ENCODE results near the gene BCL2. TPM values are rescaled to one million over a fixed set of nuclear protein-coding genes. Genes with fewer than 3 reads are reported as not detected.

Gene BCL2
- total RNA-seq, 1 experiment from 2014 or later = 2.5 TPM

DNA sequence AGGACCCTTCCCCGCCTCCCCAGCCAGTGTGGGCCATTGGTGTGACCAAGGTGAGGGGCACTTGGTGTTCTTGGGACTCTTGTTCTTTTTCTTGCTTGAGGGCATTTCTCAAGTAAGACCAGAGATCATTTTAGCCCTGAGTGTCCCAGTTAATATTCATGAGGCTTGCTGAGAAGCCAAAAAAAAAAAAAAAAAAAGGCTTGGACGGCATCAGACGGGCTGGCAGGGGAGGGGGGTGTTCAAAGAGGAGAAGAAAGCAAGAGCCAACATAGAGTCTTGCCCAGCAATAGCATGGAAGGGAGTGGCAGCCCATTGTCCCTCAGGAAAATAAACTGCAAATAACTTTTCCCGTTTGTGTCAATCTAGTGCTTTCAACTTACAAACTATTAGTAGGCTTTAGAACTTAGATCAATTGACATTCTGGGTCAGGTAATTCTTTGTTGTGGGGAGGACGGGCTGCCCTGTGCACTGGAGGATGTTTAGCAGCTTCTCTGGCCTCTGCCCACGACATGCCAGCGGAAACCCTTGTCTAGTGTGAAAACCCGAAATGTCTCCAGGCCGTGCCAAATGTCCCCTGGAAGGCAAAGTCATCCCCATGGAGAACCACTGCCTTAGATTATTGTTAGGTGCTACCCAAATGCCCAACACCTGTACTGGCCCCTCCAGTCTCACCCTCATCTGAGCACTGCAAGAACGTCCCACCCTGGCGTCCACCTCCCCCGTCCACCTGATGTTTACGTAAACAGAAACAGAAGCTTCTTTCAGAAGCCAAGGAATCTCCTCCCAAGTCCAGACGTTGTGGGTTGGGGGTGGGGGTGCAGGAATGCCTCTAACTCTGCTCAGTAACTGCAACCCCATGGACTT, 163.4 kb downstream of the BCL2 start:
- CTCF ChIA-PET = interaction anchor here (1.6 kb wide), 1 partner anchor 24 kb away, joined by 3 read pairs; no protein-coding TSS in a partner anchor

More for the DNA sequence above, 163.4 kb downstream of the BCL2 start:
- Histone ChIP-seq H3K9me2 (ENCODE audit: insufficient read depth) (no peaks in the 10 kb centered on the region), H3K9ac (ENCODE audit: low read length) (no peak overlapping the region), H3K9me3 (ENCODE audit: control insufficient read depth in 1 of 2, insufficient read depth in 1 of 2, low read depth in 1 of 2, low read length in 2 of 2) (no peaks in the 10 kb centered on the region), H3K4me2 (ENCODE audit: low read length) (peak overlapping the region; percentile 81), H3K4me1 (ENCODE audit: control insufficient read depth in 1 of 2, insufficient read depth in 2 of 2, low read length in 2 of 2) (peaks cover 5 to 14% of the 10 kb centered on the region in 2 experiments; a peak in 3 of 4 replicates), H3K36me3 (ENCODE audit: control insufficient read depth in 1 of 2, insufficient read depth in 2 of 2, low read length in 2 of 2) (no peaks in the 10 kb centered on the region), H3K4me3 (replicated peaks in 1 of 2; ENCODE audit: low read depth in 1 of 2, low read length in 2 of 2) (peak overlapping the region in 1 of 2 experiments; percentile 49; a peak in 2 of 4 replicates), H4K20me1 (ENCODE audit: insufficient read depth) (no peaks in the 10 kb centered on the region), H3K79me2 (ENCODE audit: insufficient read depth, low read length) (no peaks in the 10 kb centered on the region), H2AFZ (ENCODE audit: low read depth, low read length, poor library complexity, severe bottlenecking) (peak overlapping the region; percentile 62), H3K27me3 (ENCODE audit: insufficient read depth, low read length) (0 out of 2 replicates have a peak, but pooled peaks cover 8% of the 10 kb centered on the region), H3K27ac (ENCODE audit: low read depth, low read length) (no peak overlapping the region)
- BruUV-seq (replicated peaks) = no TSS peak
- no peak for DNase-seq (ENCODE audit: low read depth, low spot score)
- intact Hi-C loops (cut with micrococcal nuclease) = loop anchor here (2.0 kb wide), 1 partner anchor 25 kb away; no protein-coding TSS in a partner anchor
- TF ChIP-seq CEBPB (IDR thresholded peaks at IDR 0.05; ENCODE audit: low read depth) (no peak), ZBTB33 (IDR thresholded peaks at IDR 0.05; ENCODE audit: extremely low read depth, insufficient replicate concordance, low read length) (no peak), CTCF (IDR thresholded peaks at IDR 0.05 in 2 of 3, conservative IDR thresholded peaks at IDR 0.05 in 1 of 3; ENCODE audit: borderline replicate concordance in 1 of 3, insufficient read depth in 1 of 3, low read depth in 2 of 3, low read length in 2 of 3) (no peak), SP1 (IDR thresholded peaks at IDR 0.05; ENCODE audit: low read depth) (no peak)
- TF ChIP-seq, protein P1, sequence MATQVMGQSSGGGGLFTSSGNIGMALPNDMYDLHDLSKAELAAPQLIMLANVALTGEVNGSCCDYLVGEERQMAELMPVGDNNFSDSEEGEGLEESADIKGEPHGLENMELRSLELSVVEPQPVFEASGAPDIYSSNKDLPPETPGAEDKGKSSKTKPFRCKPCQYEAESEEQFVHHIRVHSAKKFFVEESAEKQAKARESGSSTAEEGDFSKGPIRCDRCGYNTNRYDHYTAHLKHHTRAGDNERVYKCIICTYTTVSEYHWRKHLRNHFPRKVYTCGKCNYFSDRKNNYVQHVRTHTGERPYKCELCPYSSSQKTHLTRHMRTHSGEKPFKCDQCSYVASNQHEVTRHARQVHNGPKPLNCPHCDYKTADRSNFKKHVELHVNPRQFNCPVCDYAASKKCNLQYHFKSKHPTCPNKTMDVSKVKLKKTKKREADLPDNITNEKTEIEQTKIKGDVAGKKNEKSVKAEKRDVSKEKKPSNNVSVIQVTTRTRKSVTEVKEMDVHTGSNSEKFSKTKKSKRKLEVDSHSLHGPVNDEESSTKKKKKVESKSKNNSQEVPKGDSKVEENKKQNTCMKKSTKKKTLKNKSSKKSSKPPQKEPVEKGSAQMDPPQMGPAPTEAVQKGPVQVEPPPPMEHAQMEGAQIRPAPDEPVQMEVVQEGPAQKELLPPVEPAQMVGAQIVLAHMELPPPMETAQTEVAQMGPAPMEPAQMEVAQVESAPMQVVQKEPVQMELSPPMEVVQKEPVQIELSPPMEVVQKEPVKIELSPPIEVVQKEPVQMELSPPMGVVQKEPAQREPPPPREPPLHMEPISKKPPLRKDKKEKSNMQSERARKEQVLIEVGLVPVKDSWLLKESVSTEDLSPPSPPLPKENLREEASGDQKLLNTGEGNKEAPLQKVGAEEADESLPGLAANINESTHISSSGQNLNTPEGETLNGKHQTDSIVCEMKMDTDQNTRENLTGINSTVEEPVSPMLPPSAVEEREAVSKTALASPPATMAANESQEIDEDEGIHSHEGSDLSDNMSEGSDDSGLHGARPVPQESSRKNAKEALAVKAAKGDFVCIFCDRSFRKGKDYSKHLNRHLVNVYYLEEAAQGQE (IDR thresholded peaks at IDR 0.05; ENCODE audit: low read depth) = no peak
- ATAC-seq = no peak
- ChIA-PET RAD21 (ENCODE audit: low non-redundant PET in 1 of 2, low total read pairs in 2 of 2, uncharacterized antibody in 2 of 2, unreplicated experiment in 2 of 2) (no interaction called here), POLR2A (no interaction called here)
